Fibroblast of the aortic adventitia (primary cell): ENCODE measurements around the gene WDR70. TPM values are rescaled to one million over a fixed set of nuclear protein-coding genes. Genes with fewer than 3 reads are reported as not detected.

Experiments used
- DNase-seq: peaks from one replicate; pipeline ENCODE4 v3.0.0-alpha.2; 2010; ENCODE audit warnings: low read depth
- H3K4me3 ChIP-seq: 2 replicates; pipeline ENCODE4 v1.5.1; 2011; ENCODE audit warnings: low read depth, mild to moderate bottlenecking, control low read depth, low read length, moderate library complexity
- total RNA-seq: library from RNA; depleted of rRNA; stranded (reverse); fragments of >200 nt; gene quantifications from 2 replicates; pipeline ENCODE4 v1.2.3, GENCODE V29; 2012; ENCODE audit warnings: low replicate concordance
- TF ChIP-seq, protein P1 (sequence below): IDR thresholded peaks from 2 replicates; pipeline ENCODE4 v1.5.1; 2011; ENCODE audit warnings: mild to moderate bottlenecking, low read length, control low read depth, inconsistent platforms; ENCODE audit not compliant: insufficient read depth

The WDR70 gene
- total RNA-seq, 1 donor = 24.6 TPM

DNA sequence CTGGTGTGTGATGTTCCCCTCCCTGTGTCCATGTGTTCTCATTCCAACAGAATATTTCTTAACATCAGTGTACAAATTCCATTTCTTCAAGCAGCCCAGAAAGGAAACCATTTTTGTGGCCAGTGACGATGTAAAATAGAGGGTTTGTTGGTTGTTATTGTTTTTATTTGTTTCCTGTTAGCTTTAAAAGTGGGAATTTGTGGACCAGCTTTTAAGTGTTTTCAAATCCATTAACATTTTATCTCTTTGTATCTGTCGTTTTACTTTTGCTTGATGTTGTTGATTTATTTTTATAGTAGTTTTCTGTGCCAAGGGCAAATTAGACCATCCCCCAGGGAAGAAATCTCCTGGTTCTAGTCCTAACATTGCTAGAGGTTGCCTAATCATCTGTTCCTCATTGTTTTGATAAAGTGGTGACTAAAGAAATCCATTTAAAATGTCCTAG lies 360.7 kb downstream of the WDR70 start:
- TF ChIP-seq, protein P1, sequence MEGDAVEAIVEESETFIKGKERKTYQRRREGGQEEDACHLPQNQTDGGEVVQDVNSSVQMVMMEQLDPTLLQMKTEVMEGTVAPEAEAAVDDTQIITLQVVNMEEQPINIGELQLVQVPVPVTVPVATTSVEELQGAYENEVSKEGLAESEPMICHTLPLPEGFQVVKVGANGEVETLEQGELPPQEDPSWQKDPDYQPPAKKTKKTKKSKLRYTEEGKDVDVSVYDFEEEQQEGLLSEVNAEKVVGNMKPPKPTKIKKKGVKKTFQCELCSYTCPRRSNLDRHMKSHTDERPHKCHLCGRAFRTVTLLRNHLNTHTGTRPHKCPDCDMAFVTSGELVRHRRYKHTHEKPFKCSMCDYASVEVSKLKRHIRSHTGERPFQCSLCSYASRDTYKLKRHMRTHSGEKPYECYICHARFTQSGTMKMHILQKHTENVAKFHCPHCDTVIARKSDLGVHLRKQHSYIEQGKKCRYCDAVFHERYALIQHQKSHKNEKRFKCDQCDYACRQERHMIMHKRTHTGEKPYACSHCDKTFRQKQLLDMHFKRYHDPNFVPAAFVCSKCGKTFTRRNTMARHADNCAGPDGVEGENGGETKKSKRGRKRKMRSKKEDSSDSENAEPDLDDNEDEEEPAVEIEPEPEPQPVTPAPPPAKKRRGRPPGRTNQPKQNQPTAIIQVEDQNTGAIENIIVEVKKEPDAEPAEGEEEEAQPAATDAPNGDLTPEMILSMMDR = no peak
- DNase-seq = peak; percentile 91
- no peak overlapping the region for H3K4me3 ChIP-seq

DNA sequence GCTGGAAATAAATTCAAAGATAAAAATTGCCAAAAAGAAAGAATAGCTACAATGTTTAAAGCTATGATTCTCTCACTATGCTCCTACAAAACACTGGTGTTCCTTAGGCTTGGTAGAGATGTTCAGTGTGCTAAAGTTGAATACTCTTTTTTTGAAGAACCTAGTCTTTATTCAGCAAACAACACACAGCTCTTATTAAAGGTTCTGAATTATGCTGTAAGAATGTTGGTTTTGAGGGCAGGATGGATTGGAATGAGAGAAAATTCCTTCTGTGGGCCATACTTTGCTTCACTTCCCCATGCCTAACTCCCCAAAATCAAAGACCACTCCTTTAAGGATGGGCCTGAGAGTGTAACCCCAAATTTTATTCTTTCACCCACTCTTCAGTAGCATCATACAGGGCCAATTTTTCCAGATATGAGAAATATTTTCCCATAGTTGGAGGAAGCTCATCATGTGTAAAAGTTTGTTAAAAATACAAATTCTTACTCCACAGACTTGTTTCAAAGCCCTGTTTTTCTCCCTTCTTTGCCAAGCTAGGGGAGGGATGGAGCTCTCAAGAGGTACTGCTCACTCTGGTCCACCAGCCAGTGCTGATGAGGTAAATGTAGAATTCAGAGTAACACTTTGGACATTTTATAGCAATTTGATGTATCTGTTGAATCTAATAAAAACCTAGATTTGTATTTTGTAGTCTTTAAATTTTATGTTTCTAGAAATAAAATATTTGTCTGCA lies 361.4 kb downstream of the WDR70 start:
- TF ChIP-seq, protein P1 = no peak
- peak; percentile 73 for DNase-seq
- no peak overlapping the region for H3K4me3 ChIP-seq

DNA sequence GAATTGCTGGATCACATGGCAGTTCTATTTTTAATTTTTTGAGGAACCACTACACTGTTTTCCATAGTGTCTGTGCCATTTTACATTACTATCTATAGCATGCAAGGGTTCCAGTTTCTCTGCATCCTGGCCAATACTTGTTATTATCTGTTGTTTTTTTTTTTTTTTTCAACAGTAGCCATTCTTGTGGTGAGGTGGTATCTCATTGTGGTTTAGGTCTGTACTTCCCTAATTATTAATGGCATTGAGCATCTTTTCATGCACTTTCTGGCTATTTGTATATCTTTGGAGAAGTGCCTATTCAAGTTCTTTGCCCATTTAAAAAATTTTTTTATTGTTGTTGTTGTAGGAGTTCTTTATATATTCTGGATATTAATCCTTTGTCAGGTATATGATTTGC lies 363.0 kb downstream of the WDR70 start:
- no peak for DNase-seq
- H3K4me3 ChIP-seq = no peak overlapping the region
- TF ChIP-seq, protein P1 = no peak

DNA sequence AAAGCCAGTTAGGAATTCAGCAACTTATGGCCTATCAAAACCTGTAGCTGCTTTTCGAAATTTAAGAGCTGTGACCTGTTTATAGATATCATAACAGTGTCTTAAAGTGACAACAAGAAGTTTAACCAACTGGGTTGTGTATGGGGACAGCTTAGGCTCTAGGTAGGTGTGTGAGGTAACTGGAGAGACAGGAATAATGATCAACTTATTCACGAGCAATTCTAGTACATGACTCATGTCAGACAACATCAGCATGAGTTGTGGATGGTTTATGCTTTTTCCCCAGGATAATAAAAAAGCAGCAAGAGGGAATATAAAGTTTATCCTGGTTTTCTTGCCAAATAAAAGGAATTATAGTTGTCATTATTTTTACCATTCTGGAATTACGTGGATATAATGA lies 372.1 kb downstream of the WDR70 start:
- no peak for DNase-seq

DNA sequence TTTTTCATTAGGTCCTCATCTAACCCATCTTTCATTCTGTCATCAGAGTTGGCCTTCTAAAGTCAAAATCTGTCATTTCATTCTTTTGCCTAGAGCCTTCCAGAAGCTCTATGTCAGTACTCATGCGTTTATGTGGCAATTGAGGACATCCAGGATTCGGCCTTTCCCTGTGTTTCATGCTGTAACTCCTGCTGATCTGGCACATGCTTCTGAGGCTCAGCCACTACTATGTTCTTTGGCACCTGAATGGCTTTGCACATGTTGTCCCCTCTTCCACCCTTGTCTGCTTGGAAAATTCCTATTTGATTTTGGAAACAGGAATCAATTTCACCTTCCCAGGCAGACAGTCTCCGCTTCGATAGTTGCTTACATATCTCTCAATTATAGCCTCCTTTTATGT lies 375.9 kb downstream of the WDR70 start:
- TF ChIP-seq, protein P1 = no peak
- no peak overlapping the region for H3K4me3 ChIP-seq
- DNase-seq = no peak

More for the DNA sequence above, 372.1 kb downstream of the WDR70 start:
- TF ChIP-seq, protein P1 = no peak
- no peak overlapping the region for H3K4me3 ChIP-seq

DNA sequence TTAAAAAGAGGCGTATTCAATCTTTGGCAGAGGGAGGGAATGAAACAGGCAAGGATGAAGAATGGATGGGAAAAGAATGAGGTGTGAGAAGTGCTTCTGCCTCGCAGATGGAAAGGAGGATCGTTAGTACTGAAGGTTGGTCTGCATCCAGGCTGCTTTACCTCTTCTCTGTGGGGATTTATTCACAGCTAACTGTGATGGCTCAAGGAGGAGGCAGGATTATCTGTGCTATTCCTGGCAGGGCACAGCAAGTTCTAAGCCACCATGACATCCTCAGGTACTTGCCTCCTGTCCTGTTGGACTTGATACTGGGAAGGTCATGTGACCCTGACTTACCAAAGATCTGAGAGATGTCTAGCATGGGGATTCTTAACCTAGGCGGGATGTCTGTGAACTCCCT lies 376.5 kb downstream of the WDR70 start:
- no peak overlapping the region for H3K4me3 ChIP-seq
- no peak for DNase-seq
- TF ChIP-seq, protein P1 = no peak

DNA sequence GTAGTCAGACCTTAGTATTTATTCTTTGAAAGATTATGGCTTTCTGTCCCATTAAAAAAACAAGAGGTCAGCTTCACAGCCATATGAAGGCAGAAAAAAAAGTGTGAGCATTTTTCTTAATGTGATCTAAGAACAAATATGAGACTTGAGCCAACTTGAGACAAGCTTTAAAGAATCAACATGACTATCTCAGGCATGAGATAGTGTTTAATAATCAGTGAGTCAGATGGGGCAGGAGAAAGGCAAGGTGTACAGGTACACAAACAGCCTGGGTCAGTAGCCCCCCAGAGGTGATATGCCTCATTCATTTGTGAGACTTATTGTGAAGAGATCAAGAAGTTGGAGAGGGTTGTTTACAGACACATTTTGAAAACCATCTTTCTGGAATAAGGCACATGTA lies 377.1 kb downstream of the WDR70 start:
- H3K4me3 ChIP-seq = no peak overlapping the region
- TF ChIP-seq, protein P1 = no peak
- no peak for DNase-seq
